Measurements from ENCODE around the gene C1orf159.

DNA sequence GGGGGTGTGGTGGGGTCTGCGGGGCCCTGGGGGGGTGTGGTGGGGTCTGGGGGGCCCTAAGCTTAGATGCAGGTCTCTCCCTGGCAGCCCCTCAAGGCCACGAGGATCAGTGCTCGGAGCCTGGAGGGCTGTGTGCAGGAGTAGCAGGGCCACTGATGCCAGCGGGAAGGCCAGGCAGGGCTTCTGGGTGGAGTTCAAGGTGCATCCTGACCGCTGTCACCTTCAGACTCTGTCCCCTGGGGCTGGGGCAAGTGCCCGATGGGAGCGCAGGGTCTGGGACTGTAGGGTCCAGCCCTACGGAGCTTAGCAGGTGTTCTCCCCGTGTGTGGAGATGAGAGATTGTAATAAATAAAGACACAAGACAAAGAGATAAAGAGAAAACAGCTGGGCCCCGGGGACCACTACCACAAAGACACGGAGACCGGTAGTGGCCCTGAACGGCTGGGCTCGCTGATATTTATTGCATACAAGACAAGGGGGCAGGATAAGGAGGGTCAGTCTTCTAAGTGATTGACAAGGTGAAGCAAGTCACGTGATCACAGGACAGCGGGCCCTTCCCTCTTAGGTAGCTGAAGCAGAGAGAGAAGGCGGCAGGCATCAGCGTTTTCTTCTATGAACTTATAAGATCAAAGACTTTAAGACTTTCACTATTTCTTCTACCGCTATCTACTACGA is 50.5 kb downstream of the C1orf159 start:
- TF ChIP-seq, protein P1, sequence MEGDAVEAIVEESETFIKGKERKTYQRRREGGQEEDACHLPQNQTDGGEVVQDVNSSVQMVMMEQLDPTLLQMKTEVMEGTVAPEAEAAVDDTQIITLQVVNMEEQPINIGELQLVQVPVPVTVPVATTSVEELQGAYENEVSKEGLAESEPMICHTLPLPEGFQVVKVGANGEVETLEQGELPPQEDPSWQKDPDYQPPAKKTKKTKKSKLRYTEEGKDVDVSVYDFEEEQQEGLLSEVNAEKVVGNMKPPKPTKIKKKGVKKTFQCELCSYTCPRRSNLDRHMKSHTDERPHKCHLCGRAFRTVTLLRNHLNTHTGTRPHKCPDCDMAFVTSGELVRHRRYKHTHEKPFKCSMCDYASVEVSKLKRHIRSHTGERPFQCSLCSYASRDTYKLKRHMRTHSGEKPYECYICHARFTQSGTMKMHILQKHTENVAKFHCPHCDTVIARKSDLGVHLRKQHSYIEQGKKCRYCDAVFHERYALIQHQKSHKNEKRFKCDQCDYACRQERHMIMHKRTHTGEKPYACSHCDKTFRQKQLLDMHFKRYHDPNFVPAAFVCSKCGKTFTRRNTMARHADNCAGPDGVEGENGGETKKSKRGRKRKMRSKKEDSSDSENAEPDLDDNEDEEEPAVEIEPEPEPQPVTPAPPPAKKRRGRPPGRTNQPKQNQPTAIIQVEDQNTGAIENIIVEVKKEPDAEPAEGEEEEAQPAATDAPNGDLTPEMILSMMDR (IDR thresholded peaks at IDR 0.05 in 4 of 5, conservative IDR thresholded peaks at IDR 0.05 in 1 of 5), result no peak
- TF ChIP-seq POLR2A (IDR thresholded peaks at IDR 0.05), result no peak

Data from gastrocnemius medialis (tissue), 4 donors.